Caco-2 (cell line): ENCODE results near the gene KCNAB1. TPM values are rescaled to one million over a fixed set of nuclear protein-coding genes. Genes with fewer than 3 reads are reported as not detected.

Experiments used
- BruUV-seq: library from RNA; stranded (reverse); fragments of 400-500 nt; replicated peaks from 2 replicates; lab custom pipeline; 2021; lab: Mats Ljungman, UMichigan
- CTCF ChIA-PET: fragments of 300-600 bp; sonication (Branson Sonifier 250); formaldehyde crosslinking; loops from one replicate; lab custom pipeline; 2022; ENCODE audit warnings: antibody characterized with exemption; lab: Charles Lee
- POLR2A ChIA-PET: fragments of 300-600 bp; sonication (Branson Sonifier 250); formaldehyde crosslinking; loops from one replicate; lab custom pipeline; 2022; ENCODE audit warnings: antibody characterized with exemption; lab: Charles Lee
- DNase-seq, 2 experiments: peaks; one replicate each; pipeline versions ENCODE4 v3.0.0 to v3.0.0-alpha.2; 2020 to 2022
- H3K27me3 ChIP-seq: replicated peaks from 2 replicates; pipeline ENCODE4 v1.6.0; 2011; ENCODE audit warnings: low read length; ENCODE audit not compliant: control insufficient read depth, insufficient read depth
- H3K36me3 ChIP-seq: 2 replicates; pipeline ENCODE4 v1.5.1; 2011; ENCODE audit warnings: low read length; ENCODE audit not compliant: control insufficient read depth, insufficient read depth
- H3K4me1 ChIP-seq: fragments of 250-450 bp; sonication (Bioruptor Pico); 2 replicates; pipeline ENCODE4 v1.5.1; 2020; ENCODE audit warnings: mild to moderate bottlenecking
- H3K4me3 ChIP-seq: 2 replicates; pipeline ENCODE4 v1.5.1; 2011; ENCODE audit warnings: low read depth, mild to moderate bottlenecking, control low read depth, low read length
- H3K9me3 ChIP-seq: fragments of 250-450 bp; sonication (Bioruptor Pico); 2 replicates; pipeline ENCODE4 v1.5.1; 2020; ENCODE audit warnings: mild to moderate bottlenecking, moderate library complexity
- H3K27ac Mint-ChIP-seq: one replicate; pipeline ENCODE4 v1.8.0; 2022; ENCODE audit warnings: mixed read lengths; ENCODE audit not compliant: unreplicated experiment
- H3K27me3 Mint-ChIP-seq: one replicate; pipeline ENCODE4 v1.8.0; 2022; ENCODE audit warnings: mixed read lengths; ENCODE audit not compliant: insufficient read depth, unreplicated experiment
- H3K36me3 Mint-ChIP-seq: one replicate; pipeline ENCODE4 v1.8.0; 2022; ENCODE audit warnings: mild to moderate bottlenecking, mixed read lengths; ENCODE audit not compliant: insufficient read depth, unreplicated experiment
- H3K4me1 Mint-ChIP-seq: one replicate; pipeline ENCODE4 v1.8.0; 2022; ENCODE audit warnings: low read depth, mixed read lengths; ENCODE audit not compliant: unreplicated experiment
- H3K4me3 Mint-ChIP-seq: one replicate; pipeline ENCODE4 v1.8.0; 2022; ENCODE audit warnings: mild to moderate bottlenecking, moderate library complexity, mixed read lengths; ENCODE audit not compliant: unreplicated experiment
- H3K9me3 Mint-ChIP-seq: one replicate; pipeline ENCODE4 v1.8.0; 2022; ENCODE audit warnings: mixed read lengths; ENCODE audit not compliant: unreplicated experiment
- intact Hi-C: fragments of 100-400 bp; cut with micrococcal nuclease; formaldehyde crosslinking; loops from one replicate; pipeline ENCODE4 v1.10.0; 2022; ENCODE audit not compliant: unreplicated experiment
- total RNA-seq: library from RNA; stranded (reverse); gene quantifications from 2 replicates; pipeline ENCODE4 v1.2.3, GENCODE V29; 2022
- TF ChIP-seq, protein P1 (sequence below), 2 experiments: fragments of 200-600 bp in 1 of 2; IDR thresholded peaks; 1 replicate in 1 of 2; 2 replicates in 1 of 2; pipeline versions ENCODE4 v1.5.1 to v1.8.0; 2011 to 2022; ENCODE audit warnings: antibody characterized with exemption in 1 of 2, control low read depth in 1 of 2, inconsistent platforms in 1 of 2, low read depth in 1 of 2, low read length in 1 of 2, mild to moderate bottlenecking in 1 of 2, moderate library complexity in 1 of 2; ENCODE audit not compliant: insufficient read depth in 1 of 2, severe bottlenecking in 1 of 2, unreplicated experiment in 1 of 2

KCNAB1 gene
- total RNA-seq, 1 experiment from 2014 or later, result 0.14 TPM

DNA sequence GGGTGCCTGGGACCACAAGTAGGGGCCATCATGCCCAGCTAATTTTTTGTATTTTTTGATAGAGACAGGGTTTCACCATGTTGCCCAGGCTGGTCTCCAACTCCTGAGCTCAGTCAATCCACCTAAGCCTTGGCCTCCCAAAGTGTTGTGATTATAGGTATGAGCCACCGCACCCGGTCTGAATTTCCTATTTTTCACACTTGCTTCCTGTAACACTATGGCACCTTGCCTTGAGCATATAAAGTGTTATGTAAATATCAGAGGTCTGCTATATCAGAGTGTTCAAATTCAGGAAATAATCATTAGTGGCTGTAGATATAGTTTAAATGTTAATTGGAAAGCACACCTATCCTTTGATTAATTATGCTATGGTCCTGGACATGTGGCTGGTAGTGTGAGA is 165.2 kb downstream of the KCNAB1 start:
- Histone ChIP-seq H3K36me3 (no peaks in the 10 kb centered on the region), H3K4me1 (no peaks in the 10 kb centered on the region), H3K9me3 (no peaks in the 10 kb centered on the region), H3K4me3 (no peak overlapping the region), H3K27me3 (no peaks in the 10 kb centered on the region)
- Mint-ChIP-seq H3K4me1 (no peaks in the 10 kb centered on the region), H3K9me3 (no peaks in the 10 kb centered on the region), H3K36me3 (no peaks in the 10 kb centered on the region), H3K27me3 (peaks cover 7% of the 10 kb centered on the region), H3K4me3 (no peak overlapping the region), H3K27ac (no peak overlapping the region)
- CTCF ChIA-PET, result no interaction called here
- POLR2A ChIA-PET, result no interaction called here
- TF ChIP-seq, protein P1, sequence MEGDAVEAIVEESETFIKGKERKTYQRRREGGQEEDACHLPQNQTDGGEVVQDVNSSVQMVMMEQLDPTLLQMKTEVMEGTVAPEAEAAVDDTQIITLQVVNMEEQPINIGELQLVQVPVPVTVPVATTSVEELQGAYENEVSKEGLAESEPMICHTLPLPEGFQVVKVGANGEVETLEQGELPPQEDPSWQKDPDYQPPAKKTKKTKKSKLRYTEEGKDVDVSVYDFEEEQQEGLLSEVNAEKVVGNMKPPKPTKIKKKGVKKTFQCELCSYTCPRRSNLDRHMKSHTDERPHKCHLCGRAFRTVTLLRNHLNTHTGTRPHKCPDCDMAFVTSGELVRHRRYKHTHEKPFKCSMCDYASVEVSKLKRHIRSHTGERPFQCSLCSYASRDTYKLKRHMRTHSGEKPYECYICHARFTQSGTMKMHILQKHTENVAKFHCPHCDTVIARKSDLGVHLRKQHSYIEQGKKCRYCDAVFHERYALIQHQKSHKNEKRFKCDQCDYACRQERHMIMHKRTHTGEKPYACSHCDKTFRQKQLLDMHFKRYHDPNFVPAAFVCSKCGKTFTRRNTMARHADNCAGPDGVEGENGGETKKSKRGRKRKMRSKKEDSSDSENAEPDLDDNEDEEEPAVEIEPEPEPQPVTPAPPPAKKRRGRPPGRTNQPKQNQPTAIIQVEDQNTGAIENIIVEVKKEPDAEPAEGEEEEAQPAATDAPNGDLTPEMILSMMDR (IDR thresholded peaks at IDR 0.05; ENCODE audit: insufficient read depth in 1 of 2, low read depth in 1 of 2, low read length in 1 of 2, severe bottlenecking in 1 of 2, unreplicated experiment in 1 of 2), result no peak
- intact Hi-C loops, result no loop called here
- no TSS peak for BruUV-seq
- DNase-seq, result no peak

DNA sequence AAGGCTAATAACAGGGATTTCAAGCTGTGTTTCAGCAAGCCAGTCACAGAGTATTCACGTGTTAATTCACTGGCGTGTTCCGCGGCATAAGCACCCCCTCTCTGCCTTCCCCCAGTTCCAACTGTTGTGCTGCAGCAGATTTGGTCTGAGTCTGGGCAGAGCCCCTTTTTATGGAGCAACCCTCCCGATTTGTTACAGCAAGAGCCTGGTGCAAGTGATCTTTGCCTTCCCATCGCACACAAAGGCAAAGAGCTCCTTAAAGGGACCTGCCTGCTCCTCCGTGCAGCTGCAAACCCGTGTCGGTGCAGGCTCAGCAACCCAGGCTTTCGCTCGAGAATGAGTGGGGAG is 170.5 kb downstream of the KCNAB1 start:
- ChIA-PET CTCF (no interaction called here), POLR2A (no interaction called here)
- no peak overlapping the region for H3K27ac Mint-ChIP-seq
- DNase-seq, result no peak
- no peaks in the 10 kb centered on the region for H3K36me3 Mint-ChIP-seq
- no peaks in the 10 kb centered on the region for H3K9me3 ChIP-seq
- H3K27me3 ChIP-seq, result no peaks in the 10 kb centered on the region
- no peak overlapping the region for H3K4me3 ChIP-seq
- TF ChIP-seq, protein P1 (IDR thresholded peaks at IDR 0.05; ENCODE audit: insufficient read depth in 1 of 2, low read depth in 1 of 2, low read length in 1 of 2, severe bottlenecking in 1 of 2, unreplicated experiment in 1 of 2), result no peak
- no TSS peak for BruUV-seq
- H3K4me1 Mint-ChIP-seq, result no peaks in the 10 kb centered on the region
- intact Hi-C loops, result no loop called here
- no peak overlapping the region for H3K4me3 Mint-ChIP-seq
- no peaks in the 10 kb centered on the region for H3K36me3 ChIP-seq
- peaks cover 8% of the 10 kb centered on the region for H3K27me3 Mint-ChIP-seq
- no peaks in the 10 kb centered on the region for H3K4me1 ChIP-seq
- no peaks in the 10 kb centered on the region for H3K9me3 Mint-ChIP-seq

DNA sequence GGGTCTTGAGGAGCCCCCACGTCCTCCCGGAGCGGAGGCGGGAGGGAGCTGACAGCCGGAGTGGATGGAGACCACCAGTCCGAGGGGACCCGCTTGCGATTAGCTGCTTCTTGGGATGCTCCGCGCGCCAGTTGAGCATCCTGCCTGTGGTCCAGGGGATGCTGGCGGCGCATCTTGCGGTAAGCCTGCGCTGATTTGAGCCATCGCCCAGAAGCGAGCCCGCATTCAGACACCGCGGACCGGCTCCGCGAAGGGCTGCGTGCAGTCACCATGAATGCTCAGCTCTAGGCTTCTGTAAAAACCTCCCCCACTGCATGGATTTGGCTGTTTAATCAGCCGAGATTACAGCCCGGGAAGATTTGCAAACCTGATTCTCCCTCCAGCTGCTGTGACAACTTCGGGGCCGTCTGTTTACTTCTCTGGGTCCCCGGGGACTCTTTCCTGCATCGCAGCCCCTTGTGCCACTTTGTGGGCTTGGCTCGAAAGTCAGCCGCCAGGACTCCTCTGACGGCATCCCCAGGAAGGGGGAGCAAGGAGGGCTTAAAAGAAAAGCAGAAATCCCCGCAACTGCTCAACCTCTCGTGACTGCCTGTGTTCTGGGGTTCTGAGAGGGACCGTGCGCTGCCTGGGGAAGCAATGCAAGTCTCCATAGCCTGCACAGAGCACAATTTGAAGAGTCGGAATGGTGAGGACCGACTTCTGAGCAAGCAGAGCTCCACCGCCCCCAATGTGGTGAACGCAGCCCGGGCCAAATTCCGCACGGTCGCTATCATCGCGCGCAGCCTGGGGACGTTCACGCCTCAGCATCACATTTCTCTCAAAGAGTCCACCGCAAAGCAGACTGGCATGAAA is 171.1 kb downstream of the KCNAB1 start:
- intact Hi-C loops, result no loop called here
- H3K4me1 ChIP-seq, result no peaks in the 10 kb centered on the region
- no TSS peak for BruUV-seq
- no peak for DNase-seq
- peaks cover 9% of the 10 kb centered on the region for H3K27me3 Mint-ChIP-seq
- no peaks in the 10 kb centered on the region for H3K27me3 ChIP-seq
- no peaks in the 10 kb centered on the region for H3K4me1 Mint-ChIP-seq
- POLR2A ChIA-PET, result no interaction called here
- H3K4me3 ChIP-seq, result no peak overlapping the region
- CTCF ChIA-PET, result no interaction called here
- no peaks in the 10 kb centered on the region for H3K9me3 ChIP-seq
- H3K9me3 Mint-ChIP-seq, result no peaks in the 10 kb centered on the region
- H3K36me3 ChIP-seq, result no peaks in the 10 kb centered on the region
- no peak overlapping the region for H3K4me3 Mint-ChIP-seq
- no peaks in the 10 kb centered on the region for H3K36me3 Mint-ChIP-seq
- no peak overlapping the region for H3K27ac Mint-ChIP-seq
- TF ChIP-seq, protein P1 (IDR thresholded peaks at IDR 0.05; ENCODE audit: insufficient read depth in 1 of 2, low read depth in 1 of 2, low read length in 1 of 2, severe bottlenecking in 1 of 2, unreplicated experiment in 1 of 2), result no peak
